Activated naive CD8-positive, alpha-beta T cell treated with anti-CD3 and anti-CD28 coated beads, Interleukin-2, amount 50 U/mL, for 16 hours (primary cell): ENCODE measurements around the gene COL5A2.

Experiments used
- DNase-seq: peaks from one replicate; pipeline ENCODE4 v3.0.0-alpha.2; 2020; ENCODE audit warnings: low read depth, low spot score

The COL5A2 gene

GRCh38 chr2:189102735-189103134 lies 76.8 kb downstream of the COL5A2 start:
- no peak for DNase-seq

DNA sequence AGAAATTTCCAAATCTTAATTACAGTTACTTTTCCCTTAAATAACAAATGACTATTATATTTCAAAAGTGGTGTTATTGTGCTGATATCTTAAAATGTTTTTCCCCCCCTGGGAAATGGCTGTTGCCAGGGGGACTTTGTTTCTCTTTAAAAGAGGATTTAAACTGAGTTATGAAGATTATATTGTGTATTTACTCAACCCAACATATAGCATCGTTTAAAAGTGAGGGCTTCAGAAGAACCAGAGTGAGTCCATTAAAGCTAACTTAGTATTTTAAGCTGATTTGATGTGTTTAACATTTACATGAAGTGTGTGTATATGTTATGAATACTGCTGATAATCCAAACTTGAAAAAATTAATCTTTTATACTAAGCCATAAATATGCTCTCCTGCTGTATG lies 81.6 kb downstream of the COL5A2 start:
- no peak for DNase-seq

GRCh38 chr2:189096769-189097447 lies 82.7 kb downstream of the COL5A2 start:
- DNase-seq, result no peak

GRCh38 chr2:189095101-189095500 lies 84.5 kb downstream of the COL5A2 start:
- DNase-seq, result no peak

DNA sequence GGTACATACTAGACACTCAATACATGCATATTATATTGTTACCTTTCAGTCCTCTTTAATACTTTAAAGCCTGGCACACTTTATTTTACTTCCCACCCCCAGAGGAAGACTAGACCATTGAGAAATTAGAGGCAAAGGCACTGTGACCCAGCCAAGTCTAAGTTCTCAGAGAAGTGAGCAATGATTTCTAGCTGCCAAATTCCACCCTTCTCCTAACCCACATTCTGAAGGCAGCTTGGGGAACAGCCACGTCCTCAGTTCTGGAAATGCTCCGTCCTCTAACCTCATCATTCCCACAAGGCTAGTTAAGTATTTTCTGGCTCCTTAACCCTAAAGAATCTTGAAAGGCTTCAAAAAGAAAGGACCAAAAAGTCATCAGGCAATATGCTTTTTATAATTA lies 86.6 kb downstream of the COL5A2 start:
- no peak for DNase-seq

DNA sequence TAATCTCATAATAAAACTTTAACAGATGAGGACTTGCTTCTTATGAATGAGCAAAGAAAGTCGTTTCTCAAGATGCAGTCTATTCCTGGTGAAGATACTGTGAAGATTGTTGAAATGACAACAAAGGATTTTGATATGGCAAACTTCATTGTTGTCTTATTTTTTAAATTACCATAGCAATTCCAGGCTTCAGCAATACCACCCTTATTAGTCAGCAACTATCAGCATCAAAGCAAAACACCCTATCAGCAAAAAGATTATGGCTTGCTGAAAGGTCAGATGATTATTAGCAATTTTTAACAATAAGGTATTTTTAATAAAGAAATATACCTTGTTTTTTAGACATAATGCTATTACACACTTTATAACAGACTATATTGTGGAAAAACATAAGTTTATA lies 88.3 kb downstream of the COL5A2 start:
- no peak for DNase-seq

- no peak for DNase-seq
Measured at GRCh38 chr2:189088591-189089205, 90.9 kb downstream of the COL5A2 start.

DNA sequence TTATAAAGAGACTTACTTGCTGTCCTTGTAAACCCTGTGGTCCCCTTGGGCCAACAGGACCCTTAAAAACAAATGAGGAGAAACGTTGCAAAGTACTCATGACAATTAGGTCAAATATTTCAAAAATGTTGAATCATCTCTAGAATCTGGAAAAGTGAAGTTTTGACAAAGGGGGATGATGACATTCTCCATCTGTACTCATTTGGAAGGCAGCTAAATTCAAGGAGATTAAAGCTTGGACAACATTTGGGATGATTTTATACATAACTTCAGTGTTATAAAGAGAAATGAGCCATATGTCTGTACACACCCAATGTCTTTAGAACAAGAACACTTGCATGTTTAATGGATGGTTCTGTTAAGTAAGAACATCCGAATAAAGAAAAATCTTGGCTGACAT lies 92.9 kb downstream of the COL5A2 start:
- no peak for DNase-seq

GRCh38 chr2:189086250-189086649 lies 93.3 kb downstream of the COL5A2 start:
- DNase-seq, result no peak

- no peak for DNase-seq
Measured at GRCh38 chr2:189083606-189084005, 96.0 kb downstream of the COL5A2 start.

- no peak for DNase-seq
Measured at GRCh38 chr2:189083106-189083505, 96.5 kb downstream of the COL5A2 start.

- DNase-seq, result no peak
Measured at GRCh38 chr2:189082376-189082975, 97.1 kb downstream of the COL5A2 start.

DNA sequence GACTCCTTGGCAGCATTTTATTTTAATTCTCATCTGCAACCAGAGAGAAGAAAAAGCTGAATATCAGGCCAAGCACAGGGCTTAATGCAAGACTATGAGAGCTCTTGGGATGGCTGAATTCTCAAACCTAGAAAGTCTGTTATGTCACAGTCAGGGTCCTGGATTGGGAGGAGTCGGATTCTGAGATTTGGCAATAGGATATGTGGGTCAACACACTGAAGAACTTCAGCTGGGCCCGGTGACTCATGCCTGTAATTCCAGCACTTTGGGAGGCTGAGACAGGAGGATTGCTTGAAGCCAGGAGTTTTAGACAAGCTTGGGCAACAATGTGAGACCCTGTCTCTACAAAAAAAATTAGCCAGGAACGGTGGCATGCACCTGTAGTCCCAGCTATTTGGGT lies 103.0 kb downstream of the COL5A2 start:
- DNase-seq, result no peak

DNA sequence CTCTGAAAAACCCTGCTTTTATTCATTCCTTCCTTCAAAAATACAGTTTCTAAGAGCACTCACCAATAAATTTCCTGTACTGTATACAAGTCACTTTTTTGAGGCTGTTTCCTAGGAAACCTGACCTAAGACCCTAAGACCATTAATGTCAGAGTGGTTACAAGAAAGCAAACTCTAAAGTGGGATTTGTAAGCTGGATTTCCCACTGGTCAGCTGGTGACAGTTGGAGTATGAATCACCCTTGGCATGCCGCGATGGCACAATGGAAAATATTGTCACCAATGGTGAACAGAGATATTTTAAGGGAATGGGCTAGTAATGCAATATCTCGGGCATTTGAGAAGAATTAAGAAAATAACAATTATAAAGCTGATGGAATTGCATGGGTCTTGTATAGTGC lies 103.4 kb downstream of the COL5A2 start:
- DNase-seq, result no peak

- no peak for DNase-seq
Measured at GRCh38 chr2:189074506-189074905, 105.1 kb downstream of the COL5A2 start.

GRCh38 chr2:189072036-189072435 lies 107.5 kb downstream of the COL5A2 start:
- no peak for DNase-seq

GRCh38 chr2:189069855-189070619 lies 109.5 kb downstream of the COL5A2 start:
- DNase-seq, result no peak

GRCh38 chr2:189066037-189066436 lies 113.5 kb downstream of the COL5A2 start:
- DNase-seq, result no peak

DNA sequence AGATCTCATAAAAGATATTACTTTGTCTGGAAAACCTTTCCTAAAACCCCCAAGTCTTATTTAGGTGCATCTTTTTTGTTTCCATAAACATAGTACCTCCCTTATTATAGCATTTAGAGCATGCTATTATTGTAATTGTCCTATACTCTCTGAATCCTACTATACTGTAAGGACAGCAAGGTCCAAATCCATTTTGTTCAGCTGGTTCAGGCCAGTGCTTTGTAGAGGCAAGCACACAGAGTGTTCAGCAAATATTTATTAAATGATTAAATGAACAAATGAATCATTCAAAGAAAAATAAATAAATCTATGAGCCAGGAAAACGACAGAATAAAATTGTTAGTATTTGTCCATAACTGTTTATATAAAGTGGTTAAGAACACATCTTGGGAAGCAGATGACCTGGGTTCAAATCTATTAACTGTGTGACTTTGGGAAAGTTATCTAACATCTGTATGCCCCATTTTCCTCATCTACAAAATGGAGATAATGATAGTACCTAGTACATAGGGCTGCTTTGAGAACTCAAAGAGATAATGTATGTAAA lies 119.4 kb downstream of the COL5A2 start:
- no peak for DNase-seq

- no peak for DNase-seq
Measured at GRCh38 chr2:189057316-189057715, 122.2 kb downstream of the COL5A2 start.

DNA sequence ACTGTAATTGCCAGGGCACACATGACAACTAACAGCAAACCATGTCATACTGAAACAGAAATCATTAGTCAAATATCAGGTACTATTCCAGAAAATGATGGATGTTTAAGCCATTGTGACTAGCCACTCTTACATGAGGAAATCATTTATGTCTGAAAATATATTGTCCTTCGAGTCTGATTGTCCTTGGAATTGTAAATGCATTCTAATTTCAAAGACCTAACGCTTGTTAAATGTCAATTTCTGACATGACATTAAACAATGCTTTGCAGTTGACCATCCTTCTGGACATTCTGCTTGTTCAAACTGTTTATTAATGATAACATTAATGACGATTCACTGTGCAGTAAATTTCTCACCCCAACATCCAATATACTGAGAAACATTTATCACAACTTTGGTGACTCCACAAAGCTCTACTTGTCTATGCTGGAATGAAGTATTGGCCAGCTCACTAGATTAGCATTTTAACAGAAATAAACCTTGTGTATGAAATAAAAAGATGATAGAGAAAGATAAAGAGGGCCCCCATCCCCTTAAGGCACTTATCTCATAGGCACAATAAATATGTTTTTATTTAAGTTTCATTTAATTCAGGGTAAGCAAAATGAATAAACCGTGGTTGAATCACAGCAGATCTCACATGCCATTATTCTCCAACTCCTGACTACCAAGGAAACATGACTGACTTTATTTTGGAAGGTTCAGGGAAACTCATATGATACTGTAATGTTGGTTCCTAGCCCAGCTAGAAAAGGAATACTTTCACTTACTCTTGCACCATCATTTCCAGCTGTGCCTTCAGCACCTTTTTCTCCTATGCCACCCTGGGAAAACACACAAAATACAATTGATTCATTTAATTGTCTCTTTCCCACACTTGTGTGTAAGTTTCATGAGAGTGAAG lies 123.1 kb downstream of the COL5A2 start:
- DNase-seq, result no peak
